Activated CD4-positive, alpha-beta T cell treated with anti-CD3 and anti-CD28 coated beads, Interleukin-2, amount 50 U/mL, for 4 hours (primary cell): ENCODE measurements around the gene UBE2D1.

Source experiments
- DNase-seq, 2 experiments: peaks; one replicate each; pipeline ENCODE4 v3.0.0-alpha.2; 2020

Gene UBE2D1

GRCh38 chr10:58334817-58335305 is at the start of gene UBE2D1:
Gene UBE2D1 (plus strand): TSS chr10:58335006. CDS start chr10:58335202, 196 bp downstream.
- DNase-seq = peak; percentile 82 to 84

- peak; percentile 5 to 10 for DNase-seq
Measured at GRCh38 chr10:58291538-58292174, 43.1 kb upstream of the UBE2D1 start.

- no peak for DNase-seq
Measured at GRCh38 chr10:58293989-58294388, 40.8 kb upstream of the UBE2D1 start.

- peak; percentile 55 to 59 for DNase-seq
Measured at GRCh38 chr10:58299580-58299979, 35.2 kb upstream of the UBE2D1 start.

GRCh38 chr10:58300676-58301075 is 34.1 kb upstream of the UBE2D1 start:
- no peak for DNase-seq

- DNase-seq = no peak
Measured at GRCh38 chr10:58302254-58302653, 32.6 kb upstream of the UBE2D1 start.

GRCh38 chr10:58304099-58304633 is 30.6 kb upstream of the UBE2D1 start:
- DNase-seq = no peak

- no peak for DNase-seq
Measured at GRCh38 chr10:58305821-58306220, 29.0 kb upstream of the UBE2D1 start.

GRCh38 chr10:58307676-58308075 is 27.1 kb upstream of the UBE2D1 start:
- DNase-seq = no peak

- DNase-seq = no peak
Measured at GRCh38 chr10:58311026-58311425, 23.8 kb upstream of the UBE2D1 start.

- DNase-seq = no peak
Measured at GRCh38 chr10:58316874-58317273, 17.9 kb upstream of the UBE2D1 start.

GRCh38 chr10:58318346-58318745 is 16.5 kb upstream of the UBE2D1 start:
- DNase-seq = no peak

- DNase-seq = no peak
Measured at GRCh38 chr10:58319599-58319998, 15.2 kb upstream of the UBE2D1 start.

GRCh38 chr10:58320351-58321049 is 14.3 kb upstream of the UBE2D1 start:
- no peak for DNase-seq

- no peak for DNase-seq
Measured at GRCh38 chr10:58322072-58322834, 12.6 kb upstream of the UBE2D1 start.

- DNase-seq = no peak
Measured at GRCh38 chr10:58322835-58323209, 12.0 kb upstream of the UBE2D1 start.

GRCh38 chr10:58326967-58327381 is 7.8 kb upstream of the UBE2D1 start:
- no peak for DNase-seq

- no peak for DNase-seq
Measured at GRCh38 chr10:58328233-58328632, 6.6 kb upstream of the UBE2D1 start.

- no peak for DNase-seq
Measured at GRCh38 chr10:58330431-58330830, 4.4 kb upstream of the UBE2D1 start.

- DNase-seq = no peak
Measured at GRCh38 chr10:58331646-58332045, 3.2 kb upstream of the UBE2D1 start.

GRCh38 chr10:58335306-58336005 is 650 bp downstream of the UBE2D1 start:
- DNase-seq = peak in 1 of 2 experiments; percentile 1

GRCh38 chr10:58336242-58336641 is 1.4 kb downstream of the UBE2D1 start:
- DNase-seq = no peak

GRCh38 chr10:58341422-58341821 is 6.6 kb downstream of the UBE2D1 start:
- no peak for DNase-seq
